HG02840 (cell line): Measurements from ENCODE around the gene XKR8.

ENCODE experiments used
- ATAC-seq: cut with Tn5 transposase; IDR thresholded peaks from one replicate; pipeline ENCODE4 v1.9.1; 2021; ENCODE audit warnings: mild to moderate bottlenecking, moderate library complexity, moderate number of reproducible peaks; ENCODE audit not compliant: unreplicated experiment, low FRiP score

XKR8 gene

GRCh38 chr1:27954186-27954585 lies 5.6 kb upstream of the XKR8 start:
- ATAC-seq, result no peak

DNA sequence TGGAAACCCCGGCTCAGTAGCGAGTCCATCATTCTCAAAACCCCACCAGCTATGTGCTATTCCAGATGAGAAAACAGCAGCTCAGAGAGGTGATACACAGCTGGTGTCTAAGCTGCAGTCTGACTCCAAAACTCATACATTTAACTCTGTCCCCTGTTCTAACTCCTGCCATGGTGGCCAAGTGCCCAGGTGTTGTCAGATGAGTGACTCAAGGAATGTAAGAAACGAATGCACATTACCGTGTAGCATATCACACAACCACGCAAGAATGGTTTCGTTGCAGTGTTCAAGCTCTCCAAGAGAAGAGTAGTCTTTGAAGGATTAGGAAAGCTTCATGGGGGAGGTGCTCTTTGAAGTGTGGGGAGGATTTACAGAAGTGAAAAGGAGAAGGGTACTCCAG lies 4.7 kb upstream of the XKR8 start:
- no peak for ATAC-seq

DNA sequence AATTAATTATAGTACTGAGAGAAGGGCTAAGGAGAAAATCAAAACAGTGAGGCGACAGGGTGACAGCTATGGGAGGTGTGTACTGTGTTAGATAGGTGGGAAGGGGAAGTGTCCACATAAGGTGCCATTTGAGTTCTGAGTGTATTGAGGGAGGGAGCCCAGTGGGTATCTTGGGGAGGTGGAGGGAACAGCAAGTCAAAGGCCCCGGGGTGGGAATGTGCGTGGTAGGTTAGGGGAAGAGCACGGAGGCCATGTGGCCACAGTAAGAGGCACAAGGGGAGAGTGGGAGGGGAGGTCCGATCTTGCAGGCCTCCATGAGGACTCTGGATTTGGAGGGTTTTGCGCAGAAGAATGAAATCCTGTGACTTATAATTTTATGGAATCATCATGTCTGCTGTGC lies 3.0 kb upstream of the XKR8 start:
- ATAC-seq, result no peak

- ATAC-seq, result no peak
These were observed 2.1 kb upstream of the XKR8 start for GRCh38 chr1:27957655-27958054.

DNA sequence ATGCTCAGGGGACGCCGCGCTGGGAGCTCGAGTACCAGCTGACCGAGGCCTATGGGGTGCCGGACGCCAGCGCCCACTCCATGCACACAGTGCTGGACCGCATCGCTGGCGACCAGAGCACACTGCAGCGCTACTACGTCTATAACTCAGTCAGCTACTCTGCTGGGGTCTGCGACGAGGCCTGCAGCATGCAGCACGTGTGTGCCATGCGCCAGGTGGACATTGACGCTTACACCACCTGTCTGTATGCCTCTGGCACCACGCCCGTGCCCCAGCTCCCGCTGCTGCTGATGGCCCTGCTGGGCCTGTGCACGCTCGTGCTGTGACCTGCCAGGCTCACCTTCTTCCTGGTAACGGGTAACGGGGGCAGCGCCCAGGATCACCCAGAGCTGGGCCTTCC lies 1.3 kb upstream of the XKR8 start:
- no peak for ATAC-seq

DNA sequence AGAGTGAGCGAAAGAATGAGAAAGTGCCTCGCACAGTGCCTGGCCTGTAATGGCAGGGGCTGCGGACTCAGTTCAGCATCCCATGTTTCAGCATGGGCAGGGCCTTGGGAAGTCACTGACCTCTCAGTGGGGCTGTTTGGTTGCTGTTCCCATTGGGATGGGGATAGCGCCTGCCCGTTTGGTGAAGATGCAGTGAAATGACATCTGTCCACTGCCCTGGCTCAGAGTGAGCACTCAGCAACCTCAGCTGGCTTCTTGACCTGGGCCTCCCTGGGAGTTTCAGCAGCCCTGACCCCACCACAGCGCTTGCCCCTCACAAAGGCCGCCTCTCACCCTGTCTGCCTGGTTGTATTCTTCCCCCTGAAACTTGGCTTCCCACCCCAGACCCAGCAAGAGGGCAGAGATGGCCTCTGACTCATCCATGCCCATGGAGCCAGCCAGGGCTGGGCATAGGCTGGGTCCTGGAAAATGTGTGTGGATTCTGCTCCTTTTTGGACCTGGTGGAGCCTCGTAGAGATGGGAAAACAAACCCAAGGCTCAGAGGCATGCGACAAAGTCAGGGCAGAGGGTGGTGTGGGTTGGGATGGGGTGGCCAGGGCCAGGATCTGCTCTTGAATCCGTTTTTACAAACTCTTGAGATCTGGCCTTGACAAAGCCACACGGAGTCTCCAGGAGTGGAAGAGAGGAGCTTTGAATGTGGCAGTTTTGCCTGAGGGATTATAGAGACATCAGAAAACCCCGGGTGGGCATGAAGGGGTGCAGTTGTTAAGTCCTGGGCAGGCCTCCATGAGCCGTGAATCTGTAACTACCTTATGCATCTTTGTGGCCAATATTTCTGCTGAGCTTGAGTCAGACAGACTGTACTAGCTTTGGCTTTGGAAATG lies 1.2 kb downstream of the XKR8 start:
- no peak for ATAC-seq

DNA sequence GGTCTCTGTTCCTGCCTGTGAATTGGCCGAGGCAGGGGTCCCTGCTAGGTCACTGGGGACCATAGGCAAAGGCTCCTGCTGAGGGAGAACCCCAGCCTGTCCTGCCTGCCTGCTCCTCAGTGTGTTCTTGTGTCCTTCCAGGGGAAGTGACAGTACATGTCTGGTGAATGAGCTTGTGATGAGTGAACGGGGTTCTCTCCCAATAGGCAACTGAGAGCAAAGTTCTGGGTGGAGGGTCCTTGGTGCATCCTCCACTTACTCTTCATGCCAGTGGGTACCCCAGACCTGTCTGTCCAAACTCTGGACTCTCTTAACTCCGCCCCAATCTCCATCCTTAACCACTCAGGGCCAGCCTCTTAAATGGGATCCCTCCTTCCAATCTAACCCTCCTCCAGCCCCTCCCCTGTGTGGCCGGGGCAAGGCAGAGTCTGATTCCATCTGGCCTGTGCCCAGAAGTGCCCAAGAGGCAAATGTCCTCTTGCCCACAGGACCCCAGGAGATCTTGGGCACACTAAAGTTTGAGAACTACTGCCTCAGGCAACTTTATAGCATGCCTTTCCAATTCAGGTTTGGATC lies 2.0 kb downstream of the XKR8 start:
- ATAC-seq, result no peak

DNA sequence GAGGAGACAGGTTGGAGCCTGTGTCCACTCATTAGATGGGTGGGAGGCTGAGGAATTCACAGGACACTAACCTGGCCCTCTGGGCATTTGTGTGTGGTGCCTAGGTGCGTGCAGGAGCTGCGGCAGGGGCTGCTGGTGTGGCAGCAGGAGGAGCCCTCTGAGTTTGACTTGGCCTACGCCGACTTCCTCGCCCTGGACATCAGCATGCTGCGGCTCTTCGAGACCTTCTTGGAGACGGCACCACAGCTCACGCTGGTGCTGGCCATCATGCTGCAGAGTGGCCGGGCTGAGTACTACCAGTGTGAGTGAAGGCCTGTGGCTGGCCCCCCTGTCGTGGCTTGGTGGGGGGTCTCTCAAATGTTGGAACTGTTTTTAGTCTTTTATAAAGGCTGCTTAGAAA lies 3.6 kb downstream of the XKR8 start:
- ATAC-seq, result no peak

DNA sequence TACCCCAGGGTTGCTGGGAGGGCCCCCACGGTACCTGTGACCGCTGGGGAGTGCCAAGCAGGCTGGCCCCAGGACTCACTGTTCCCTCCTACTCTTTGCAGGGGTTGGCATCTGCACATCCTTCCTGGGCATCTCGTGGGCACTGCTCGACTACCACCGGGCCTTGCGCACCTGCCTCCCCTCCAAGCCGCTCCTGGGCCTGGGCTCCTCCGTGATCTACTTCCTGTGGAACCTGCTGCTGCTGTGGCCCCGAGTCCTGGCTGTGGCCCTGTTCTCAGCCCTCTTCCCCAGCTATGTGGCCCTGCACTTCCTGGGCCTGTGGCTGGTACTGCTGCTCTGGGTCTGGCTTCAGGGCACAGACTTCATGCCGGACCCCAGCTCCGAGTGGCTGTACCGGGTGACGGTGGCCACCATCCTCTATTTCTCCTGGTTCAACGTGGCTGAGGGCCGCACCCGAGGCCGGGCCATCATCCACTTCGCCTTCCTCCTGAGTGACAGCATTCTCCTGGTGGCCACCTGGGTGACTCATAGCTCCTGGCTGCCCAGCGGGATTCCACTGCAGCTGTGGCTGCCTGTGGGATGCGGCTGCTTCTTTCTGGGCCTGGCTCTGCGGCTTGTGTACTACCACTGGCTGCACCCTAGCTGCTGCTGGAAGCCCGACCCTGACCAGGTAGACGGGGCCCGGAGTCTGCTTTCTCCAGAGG lies 6.8 kb downstream of the XKR8 start:
- no peak for ATAC-seq

- no peak for ATAC-seq
These were observed 7.5 kb downstream of the XKR8 start for GRCh38 chr1:27967106-27967883.

DNA sequence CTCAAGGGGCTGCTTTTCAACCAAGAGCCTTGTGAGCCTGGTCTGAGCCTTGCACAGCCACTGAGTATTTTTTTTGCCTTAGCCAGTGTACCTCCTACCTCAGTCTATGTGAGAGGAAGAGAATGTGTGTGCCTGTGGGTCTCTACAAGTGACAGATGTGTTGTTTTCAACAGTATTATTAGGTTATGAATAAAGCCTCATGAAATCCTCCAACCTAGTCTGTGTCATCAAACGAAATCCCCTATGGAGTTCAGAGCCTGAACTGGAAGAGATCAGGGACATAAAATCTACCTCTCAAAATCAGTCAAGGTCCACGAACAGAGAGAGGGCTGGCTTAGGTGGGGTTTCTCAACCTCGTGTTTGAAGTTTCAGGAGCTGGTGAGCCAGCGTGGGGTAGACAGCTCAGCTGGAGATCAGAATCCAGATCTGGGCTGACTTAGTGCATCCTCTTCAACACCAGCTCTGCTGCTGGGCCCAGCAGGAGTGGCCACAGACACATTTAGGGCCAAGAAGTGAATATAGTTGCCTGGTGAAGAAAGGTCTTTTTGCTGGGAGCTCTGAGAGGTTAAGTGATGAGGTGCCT lies 8.2 kb downstream of the XKR8 start:
- ATAC-seq, result no peak

DNA sequence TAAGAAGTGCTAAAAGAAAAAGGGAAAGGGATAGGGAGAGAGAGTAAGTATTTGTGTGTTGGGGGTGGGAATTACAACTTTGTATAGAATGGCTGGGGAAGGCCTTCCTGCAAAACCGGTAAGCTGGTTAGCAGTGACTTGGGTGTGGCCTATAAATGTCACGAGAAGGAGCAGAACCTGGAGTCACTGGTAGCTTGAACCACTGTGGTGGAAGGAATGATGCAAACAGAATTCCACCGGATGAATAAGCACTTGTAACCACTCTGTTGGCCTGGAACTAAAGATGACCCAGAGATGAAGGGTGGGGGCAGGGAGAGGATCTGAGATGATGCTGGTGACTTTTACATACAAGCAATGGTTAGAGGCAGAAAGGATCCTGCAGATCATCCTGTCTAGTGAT lies 8.9 kb downstream of the XKR8 start:
- no peak for ATAC-seq

DNA sequence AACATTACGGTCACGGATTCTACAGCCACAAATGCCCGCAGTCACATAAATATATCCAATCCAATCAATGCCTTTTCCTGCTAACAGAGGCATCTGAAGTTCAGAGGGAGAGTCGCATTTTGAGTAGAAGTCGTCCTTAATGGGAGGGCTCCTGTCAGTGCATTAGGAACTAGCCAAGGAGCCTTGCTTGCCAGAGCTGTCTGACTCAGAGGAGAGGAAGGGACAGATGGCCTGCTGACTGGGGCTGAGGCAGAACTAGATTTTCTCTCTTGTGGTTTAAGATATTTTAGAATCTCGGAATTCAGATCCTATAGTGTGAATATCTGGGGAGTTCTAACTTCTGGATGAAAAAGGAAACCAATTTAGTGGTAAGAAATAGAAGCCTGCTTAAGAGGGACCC lies 10.6 kb downstream of the XKR8 start:
- no peak for ATAC-seq

DNA sequence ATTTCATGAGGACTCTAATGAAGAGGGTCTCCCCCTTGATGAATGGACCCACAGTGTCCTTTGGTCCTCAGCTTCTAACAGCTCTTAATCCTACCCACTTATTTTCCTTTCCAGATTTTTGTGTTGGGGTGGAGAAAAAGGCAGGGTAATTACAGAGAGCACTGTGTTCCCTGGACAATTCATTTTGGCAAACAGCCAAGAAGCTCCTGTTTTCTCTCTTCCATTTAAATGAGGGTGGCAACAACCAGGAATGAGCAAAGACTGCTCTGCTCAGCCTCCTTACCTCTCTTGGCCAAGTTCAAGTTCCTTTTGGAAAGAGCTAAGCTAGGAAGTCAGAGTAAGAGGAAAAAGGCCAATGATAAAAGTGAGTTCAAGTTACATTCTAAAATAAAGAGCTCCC lies 11.9 kb downstream of the XKR8 start:
- no peak for ATAC-seq

DNA sequence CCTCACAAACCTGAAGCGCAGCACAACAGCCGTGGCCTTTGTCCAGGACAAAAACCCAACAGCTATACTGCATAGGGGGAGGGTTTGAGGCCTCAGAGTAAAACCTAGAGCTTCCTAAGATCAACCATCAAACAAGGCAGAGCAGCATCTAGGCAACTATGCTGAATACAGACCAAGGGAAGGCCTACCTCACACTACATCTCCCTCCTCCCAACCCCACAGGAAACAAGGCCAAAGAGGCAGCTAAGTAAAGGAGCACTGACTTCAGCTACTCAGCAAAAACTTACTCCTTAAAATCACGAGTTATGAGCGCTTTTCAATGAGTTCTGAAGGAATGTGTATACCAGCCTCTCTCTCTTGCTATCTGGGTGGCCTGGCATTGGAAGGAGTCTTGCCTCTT lies 12.4 kb downstream of the XKR8 start:
- ATAC-seq, result no peak

- no peak for ATAC-seq
These were observed 14.1 kb downstream of the XKR8 start for GRCh38 chr1:27973771-27974416.

DNA sequence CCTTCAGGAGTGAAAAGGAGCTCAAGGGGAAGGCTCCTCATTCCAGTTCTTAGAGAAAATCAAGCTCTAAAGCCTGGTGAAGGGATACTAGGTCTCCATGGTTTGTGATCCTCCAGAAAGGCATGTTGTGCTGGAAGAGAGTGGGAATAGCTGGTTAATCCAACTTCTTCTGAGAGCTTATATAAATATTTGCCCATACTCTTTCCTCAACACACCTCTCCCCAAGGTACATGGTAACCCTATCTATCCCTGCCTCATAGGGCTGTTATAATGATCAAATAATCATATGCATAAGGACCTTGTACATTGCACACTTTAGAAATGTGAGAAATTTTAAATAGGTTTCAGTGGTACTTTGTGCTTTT lies 14.6 kb downstream of the XKR8 start:
- ATAC-seq, result no peak

GRCh38 chr1:27979151-27979858 lies 19.5 kb downstream of the XKR8 start:
- no peak for ATAC-seq

- ATAC-seq, result no peak
These were observed 20.1 kb downstream of the XKR8 start for GRCh38 chr1:27979859-27980201.
